ENCODE data around the gene RAVER2.
"Not testable (repeated sequence)": the region's sequence is repeated elsewhere in the genome, so short reads cannot be mapped to it uniquely, and the experiment has no call there.

RAVER2 gene

GRCh38 chr1:64809309-64809708, 64.4 kb downstream of the RAVER2 start:
- DNase-seq (ENCODE audit: insufficient read length, low spot score), result no peak
- no peak for FAIRE-seq

GRCh38 chr1:64810001-64810400, 65.1 kb downstream of the RAVER2 start:
- FAIRE-seq, result no peak
- no peak for DNase-seq (ENCODE audit: insufficient read length, low spot score)

GRCh38 chr1:64811131-64811530, 66.3 kb downstream of the RAVER2 start:
- FAIRE-seq, result no peak
- DNase-seq (ENCODE audit: insufficient read length, low spot score), result no peak

- FAIRE-seq (no peak), DNase-seq (ENCODE audit: insufficient read length, low spot score) (no peak)
Measured at GRCh38 chr1:64814427-64814826, 69.6 kb downstream of the RAVER2 start.

GRCh38 chr1:64817364-64817763, 72.5 kb downstream of the RAVER2 start:
- not testable (repeated sequence) for FAIRE-seq; DNase-seq (ENCODE audit: insufficient read length, low spot score)

GRCh38 chr1:64820572-64820971, 75.7 kb downstream of the RAVER2 start:
- not testable (repeated sequence) for FAIRE-seq; DNase-seq (ENCODE audit: insufficient read length, low spot score)

- DNase-seq (ENCODE audit: insufficient read length, low spot score), result no peak
- FAIRE-seq, result no peak
Measured at GRCh38 chr1:64822621-64823020, 77.7 kb downstream of the RAVER2 start.

- FAIRE-seq, result peak; percentile 13
- peak; percentile 56 for DNase-seq (ENCODE audit: insufficient read length, low spot score)
Measured at GRCh38 chr1:64823691-64824476, 79.0 kb downstream of the RAVER2 start.

GRCh38 chr1:64826991-64827390, 82.1 kb downstream of the RAVER2 start:
- FAIRE-seq, result no peak
- DNase-seq (ENCODE audit: insufficient read length, low spot score), result no peak

GRCh38 chr1:64828829-64829228, 84.0 kb downstream of the RAVER2 start:
- no peak for FAIRE-seq
- DNase-seq (ENCODE audit: insufficient read length, low spot score), result no peak

- FAIRE-seq, result no peak
- DNase-seq (ENCODE audit: insufficient read length, low spot score), result no peak
Measured at GRCh38 chr1:64829411-64830029, 84.6 kb downstream of the RAVER2 start.

GRCh38 chr1:64830030-64830651, 85.3 kb downstream of the RAVER2 start:
- no peak for FAIRE-seq
- no peak for DNase-seq (ENCODE audit: insufficient read length, low spot score)

GRCh38 chr1:64834734-64835133, 89.9 kb downstream of the RAVER2 start:
- FAIRE-seq, result no peak
- no peak for DNase-seq (ENCODE audit: insufficient read length, low spot score)

- FAIRE-seq (no peak), DNase-seq (ENCODE audit: insufficient read length, low spot score) (no peak)
Measured at GRCh38 chr1:64836802-64837201, 91.9 kb downstream of the RAVER2 start.

- no peak for DNase-seq (ENCODE audit: insufficient read length, low spot score)
- FAIRE-seq, result no peak
Measured at GRCh38 chr1:64838486-64838885, 93.6 kb downstream of the RAVER2 start.

- no peak for FAIRE-seq
Measured at GRCh38 chr1:64839261-64839660, 94.4 kb downstream of the RAVER2 start.

GRCh38 chr1:64839732-64840405, 95.0 kb downstream of the RAVER2 start:
- FAIRE-seq, result no peak
- DNase-seq (ENCODE audit: insufficient read length, low spot score), result no peak

More at GRCh38 chr1:64839261-64839660, 94.4 kb downstream of the RAVER2 start:
- DNase-seq (ENCODE audit: insufficient read length, low spot score), result no peak

GRCh38 chr1:64841330-64842065, 96.6 kb downstream of the RAVER2 start:
- FAIRE-seq (no peak), DNase-seq (ENCODE audit: insufficient read length, low spot score) (no peak)

- no peak for DNase-seq (ENCODE audit: insufficient read length, low spot score)
- FAIRE-seq, result no peak
Measured at GRCh38 chr1:64842224-64842623, 97.3 kb downstream of the RAVER2 start.

GRCh38 chr1:64843675-64844074, 98.8 kb downstream of the RAVER2 start:
- DNase-seq (ENCODE audit: insufficient read length, low spot score) (no peak), FAIRE-seq (no peak)

GRCh38 chr1:64844175-64844574, 99.3 kb downstream of the RAVER2 start:
- FAIRE-seq (no peak), DNase-seq (ENCODE audit: insufficient read length, low spot score) (no peak)
